ENCODE data around the gene MPND.

- TF ChIP-seq REST (tag by site-specific recombination; IDR thresholded peaks at IDR 0.05) (no peak), CTCF (tag by site-specific recombination; IDR thresholded peaks at IDR 0.05) (no peak)
Measured at GRCh38 chr19:4373013-4373367, 29.6 kb downstream of the MPND start.

Measured in HEK293 (cell line).